ENCODE results near the gene MOB2. TPM values are rescaled to one million over a fixed set of nuclear protein-coding genes. Genes with fewer than 3 reads are reported as not detected.

Gene MOB2
- total RNA-seq, 3 donors from 2014 or later = 54.9 to 108 (median 61.5) TPM

DNA sequence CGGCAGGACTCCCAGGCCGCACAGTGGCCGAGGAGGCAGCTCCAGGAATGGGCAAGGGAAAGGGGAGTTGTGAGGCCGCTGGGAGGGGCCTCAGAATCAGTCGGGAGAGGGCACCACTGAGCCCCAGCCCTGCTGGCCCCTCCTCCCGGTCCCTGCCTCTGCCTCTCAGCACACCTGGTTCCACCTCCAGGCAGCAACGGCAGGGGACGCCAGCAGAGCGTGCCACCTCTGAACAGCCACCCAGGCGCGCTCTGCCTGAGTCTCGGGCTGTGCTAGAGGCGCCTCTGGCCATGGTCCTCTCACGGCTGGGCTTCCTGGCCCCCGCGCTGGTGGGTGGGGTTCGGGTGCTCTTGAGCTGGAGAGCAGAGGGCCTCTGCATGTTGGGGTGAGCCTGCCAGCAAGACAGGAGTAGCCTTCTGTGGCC lies 33.0 kb downstream of the MOB2 start:
- DNase-seq = peak in 2 of 3 donors; percentile 58 to 59

DNA sequence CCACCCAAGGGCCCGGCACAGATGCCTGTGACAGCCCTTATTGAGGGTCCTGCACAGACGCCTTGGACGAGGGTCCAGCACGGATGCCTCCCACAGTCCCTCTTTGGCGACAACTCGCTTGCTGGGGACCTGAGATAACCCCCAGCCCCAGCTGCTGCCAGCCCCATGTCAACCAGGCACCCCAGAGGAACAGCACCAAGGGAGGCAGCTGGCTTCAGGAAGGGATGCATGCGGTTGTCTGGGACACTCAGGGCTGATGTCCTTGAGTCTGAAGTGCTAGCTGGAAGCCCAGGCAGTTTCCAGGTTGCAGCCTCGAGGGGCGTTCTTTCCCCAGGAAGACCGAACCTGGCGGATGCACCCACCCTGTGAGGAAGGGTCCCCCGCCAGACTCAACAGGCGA lies 33.8 kb downstream of the MOB2 start:
- no peak for DNase-seq
- Histone ChIP-seq H3K36me3 (ENCODE audit: low read depth) (no peaks in the 10 kb centered on the region), H3K4me1 (ENCODE audit: low read depth) (peaks cover 3% of the 10 kb centered on the region), H3K4me3 (no peak overlapping the region), H3K9me3 (no peaks in the 10 kb centered on the region)
- TF ChIP-seq, protein P1, sequence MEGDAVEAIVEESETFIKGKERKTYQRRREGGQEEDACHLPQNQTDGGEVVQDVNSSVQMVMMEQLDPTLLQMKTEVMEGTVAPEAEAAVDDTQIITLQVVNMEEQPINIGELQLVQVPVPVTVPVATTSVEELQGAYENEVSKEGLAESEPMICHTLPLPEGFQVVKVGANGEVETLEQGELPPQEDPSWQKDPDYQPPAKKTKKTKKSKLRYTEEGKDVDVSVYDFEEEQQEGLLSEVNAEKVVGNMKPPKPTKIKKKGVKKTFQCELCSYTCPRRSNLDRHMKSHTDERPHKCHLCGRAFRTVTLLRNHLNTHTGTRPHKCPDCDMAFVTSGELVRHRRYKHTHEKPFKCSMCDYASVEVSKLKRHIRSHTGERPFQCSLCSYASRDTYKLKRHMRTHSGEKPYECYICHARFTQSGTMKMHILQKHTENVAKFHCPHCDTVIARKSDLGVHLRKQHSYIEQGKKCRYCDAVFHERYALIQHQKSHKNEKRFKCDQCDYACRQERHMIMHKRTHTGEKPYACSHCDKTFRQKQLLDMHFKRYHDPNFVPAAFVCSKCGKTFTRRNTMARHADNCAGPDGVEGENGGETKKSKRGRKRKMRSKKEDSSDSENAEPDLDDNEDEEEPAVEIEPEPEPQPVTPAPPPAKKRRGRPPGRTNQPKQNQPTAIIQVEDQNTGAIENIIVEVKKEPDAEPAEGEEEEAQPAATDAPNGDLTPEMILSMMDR (IDR thresholded peaks at IDR 0.05) = no peak
- intact Hi-C loops (cut with DNase I, micrococcal nuclease) = no loop called here
- no peak for ATAC-seq

More for the DNA sequence above, 33.0 kb downstream of the MOB2 start:
- no peak overlapping the region for H3K4me3 ChIP-seq
- H3K4me1 ChIP-seq (ENCODE audit: low read depth) = peaks cover 9% of the 10 kb centered on the region
- no peaks in the 10 kb centered on the region for H3K36me3 ChIP-seq (ENCODE audit: low read depth)
- intact Hi-C loops (cut with DNase I, micrococcal nuclease) = no loop called here
- TF ChIP-seq, protein P1 (IDR thresholded peaks at IDR 0.05) = no peak
- peak; percentile 66 for ATAC-seq
- no peaks in the 10 kb centered on the region for H3K9me3 ChIP-seq

DNA sequence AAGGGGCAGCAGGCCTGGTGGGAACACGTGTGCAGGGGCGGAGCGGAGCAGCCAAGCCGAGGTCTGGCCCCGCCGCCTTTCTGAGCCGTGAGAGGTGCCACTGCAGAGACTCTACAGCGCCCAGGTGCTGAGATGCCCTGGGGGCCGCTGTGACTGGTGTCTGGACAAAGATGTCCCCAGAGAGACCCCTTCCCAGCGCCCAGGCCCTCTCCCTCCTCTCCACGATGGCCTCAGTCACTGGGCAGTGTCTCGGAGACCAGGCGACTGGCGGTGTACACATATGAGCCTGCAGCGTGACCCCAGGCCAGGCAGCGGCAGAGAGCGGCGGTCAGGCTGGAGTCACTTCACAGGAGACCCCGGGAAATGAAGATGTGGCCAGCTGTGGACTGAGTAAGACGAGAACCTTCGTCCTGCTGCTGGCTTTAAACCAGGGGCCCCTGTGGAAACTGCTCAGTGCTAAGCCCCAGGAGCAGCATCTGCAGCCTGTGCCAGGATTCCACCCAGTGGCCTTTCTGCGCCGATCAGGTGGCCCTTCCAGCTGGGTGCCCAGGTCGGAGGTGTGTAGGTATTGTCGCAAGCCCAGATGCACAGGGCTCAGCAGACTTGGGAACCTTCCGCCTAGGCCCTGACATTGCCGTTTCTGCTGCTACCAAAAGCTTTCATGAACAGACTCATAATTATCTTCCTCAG lies 34.7 kb downstream of the MOB2 start:
- ATAC-seq (no peak), DNase-seq (no peak)
- Histone ChIP-seq H3K4me3 (no peak overlapping the region), H3K4me1 (ENCODE audit: low read depth) (peaks cover 3% of the 10 kb centered on the region), H3K9me3 (no peaks in the 10 kb centered on the region), H3K36me3 (ENCODE audit: low read depth) (no peaks in the 10 kb centered on the region)
- TF ChIP-seq, protein P1 (IDR thresholded peaks at IDR 0.05) = no peak
- intact Hi-C loops (cut with DNase I, micrococcal nuclease) = no loop called here

DNA sequence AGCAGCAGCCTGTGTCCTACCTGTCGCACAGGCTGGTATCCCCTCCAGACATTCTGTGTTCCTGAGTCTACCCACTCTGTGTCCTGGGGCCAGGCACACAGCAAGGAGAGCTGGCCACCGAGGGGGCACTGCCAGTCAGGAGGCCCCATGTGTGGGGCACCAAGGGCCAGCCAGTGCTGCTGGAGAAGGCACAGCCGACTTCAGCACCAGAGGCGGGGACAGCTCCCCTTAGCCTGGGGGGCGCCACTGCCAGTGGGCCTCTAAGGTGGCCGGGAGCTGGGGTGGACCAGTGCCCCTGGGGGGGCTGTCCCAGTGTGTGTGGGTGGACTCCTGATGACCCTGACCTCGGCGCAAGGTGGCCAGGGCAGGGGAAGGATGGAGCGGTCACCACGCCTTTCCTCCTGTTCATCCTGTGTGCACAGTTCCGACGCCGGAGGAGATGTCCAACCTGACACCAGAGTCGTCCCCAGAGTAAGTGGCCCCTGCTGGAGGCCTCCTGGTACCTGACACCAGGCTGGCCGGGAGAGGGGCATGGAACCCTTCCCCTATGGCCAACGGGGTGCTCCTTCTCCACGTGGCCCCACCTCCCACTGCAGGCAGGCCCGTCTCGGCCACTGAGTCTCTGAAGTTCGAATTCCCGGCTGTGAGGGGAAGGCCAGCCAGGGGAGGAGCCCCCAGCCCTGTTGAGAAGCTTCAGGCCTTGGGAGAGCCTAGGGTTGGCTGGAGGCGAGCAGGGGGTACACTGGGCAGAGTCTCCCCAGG lies 35.4 kb downstream of the MOB2 start:
- ATAC-seq = no peak
- H3K4me3 ChIP-seq = no peak overlapping the region
- intact Hi-C loops (cut with DNase I, micrococcal nuclease) = no loop called here
- TF ChIP-seq, protein P1 (IDR thresholded peaks at IDR 0.05) = no peak
- no peaks in the 10 kb centered on the region for H3K36me3 ChIP-seq (ENCODE audit: low read depth)
- H3K4me1 ChIP-seq (ENCODE audit: low read depth) = peaks cover under 1% of the 10 kb centered on the region
- no peak for DNase-seq
- no peaks in the 10 kb centered on the region for H3K9me3 ChIP-seq

DNA sequence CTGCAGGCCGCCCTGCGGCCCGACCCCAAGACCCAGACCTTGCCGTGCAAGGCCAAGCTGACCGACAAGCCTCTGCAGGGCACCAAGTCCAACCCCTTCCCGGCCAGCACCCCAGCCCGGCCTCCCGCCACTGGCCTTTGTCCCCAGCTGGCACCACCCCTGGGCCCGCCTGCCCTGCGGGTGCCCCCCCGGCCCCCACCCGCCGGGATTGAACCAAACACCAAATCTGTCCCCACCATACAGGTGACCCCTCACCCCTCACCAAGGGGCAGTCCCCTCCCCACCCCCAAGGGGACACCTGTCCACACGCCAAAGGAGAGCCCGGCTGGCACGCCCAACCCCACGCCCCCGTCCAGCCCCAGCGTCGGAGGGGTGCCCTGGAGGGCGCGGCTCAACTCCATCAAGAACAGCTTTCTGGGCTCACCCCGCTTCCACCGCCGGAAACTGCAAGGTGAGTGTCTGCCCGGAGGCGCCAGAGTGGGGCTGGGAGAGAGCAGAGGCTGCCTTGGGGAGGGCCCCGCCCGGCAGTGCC lies 36.2 kb downstream of the MOB2 start:
- no peaks in the 10 kb centered on the region for H3K36me3 ChIP-seq (ENCODE audit: low read depth)
- TF ChIP-seq, protein P1 (IDR thresholded peaks at IDR 0.05) = no peak
- no peak for ATAC-seq
- no peak overlapping the region for H3K4me3 ChIP-seq
- intact Hi-C loops (cut with DNase I, micrococcal nuclease) = no loop called here
- no peaks in the 10 kb centered on the region for H3K9me3 ChIP-seq
- no peaks in the 10 kb centered on the region for H3K4me1 ChIP-seq (ENCODE audit: low read depth)
- no peak for DNase-seq
